Breast epithelium (tissue), 3 donors: ENCODE results near the gene TMEM25.

Experiments used
- CTCF ChIP-seq, 3 donors: fragments of 450-650 bp; IDR thresholded peaks; one replicate each; pipeline ENCODE4 v1.5.1; 2016 to 2017; ENCODE audit warnings: antibody characterized with exemption in 3 of 3, mild to moderate bottlenecking in 3 of 3, moderate library complexity in 3 of 3
- POLR2A ChIP-seq: fragments of 450-650 bp; IDR thresholded peaks from one replicate; pipeline ENCODE4 v1.6.1; 2016; ENCODE audit warnings: antibody characterized with exemption, mild to moderate bottlenecking, moderate library complexity

- TF ChIP-seq CTCF (IDR thresholded peaks at IDR 0.05): no peak
- no peak for TF ChIP-seq POLR2A
Measured at GRCh38 chr11:118526688-118527087, 4.3 kb upstream of the TMEM25 start.
